Glomerular visceral epithelial cell (primary cell): ENCODE data around the gene ZSCAN5B.

Source experiments
- DNase-seq: peaks from one replicate; pipeline ENCODE4 v3.0.0-alpha.2; 2016; ENCODE audit errors: extremely low spot score

The ZSCAN5B gene

DNA sequence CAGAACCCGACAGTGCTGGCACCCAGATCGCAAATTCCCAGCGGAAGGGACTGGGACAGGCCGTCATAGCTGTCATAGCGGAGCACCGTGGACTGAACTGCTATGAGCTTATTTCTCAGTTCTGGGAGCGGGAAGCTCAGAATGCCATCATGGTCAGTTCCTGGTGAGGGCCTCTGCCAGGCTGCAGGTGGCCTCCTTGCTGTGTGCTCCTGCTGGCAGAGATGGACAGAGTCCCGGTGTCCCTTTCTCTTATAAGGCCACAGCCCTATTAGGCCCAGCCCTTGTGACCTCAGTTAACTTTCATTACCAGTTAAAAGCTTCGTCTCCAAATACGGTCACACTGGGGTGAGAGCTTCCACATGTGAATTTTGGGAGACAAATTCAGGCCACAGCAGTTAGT, 51.9 kb downstream of the ZSCAN5B start:
- no peak for DNase-seq

DNA sequence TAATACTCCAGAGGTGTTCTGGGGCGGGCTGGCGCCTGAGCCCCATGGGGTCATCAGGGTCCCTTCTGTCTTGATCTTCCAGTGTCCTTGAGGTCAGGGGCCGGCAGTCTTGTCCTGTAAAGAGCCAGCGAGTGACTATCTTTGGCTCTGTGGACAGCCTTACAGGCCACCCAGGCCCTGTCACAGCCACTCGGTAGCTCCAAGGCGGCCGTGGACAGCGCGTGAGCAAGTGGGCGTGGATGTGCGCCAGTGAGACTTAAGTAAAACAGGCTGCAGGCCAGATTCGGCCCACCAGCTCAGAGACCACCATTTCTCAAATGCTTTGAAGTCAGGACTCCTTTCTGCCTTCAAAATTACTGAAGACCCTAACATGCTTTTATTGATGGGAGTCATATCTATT, 52.8 kb downstream of the ZSCAN5B start:
- no peak for DNase-seq

DNA sequence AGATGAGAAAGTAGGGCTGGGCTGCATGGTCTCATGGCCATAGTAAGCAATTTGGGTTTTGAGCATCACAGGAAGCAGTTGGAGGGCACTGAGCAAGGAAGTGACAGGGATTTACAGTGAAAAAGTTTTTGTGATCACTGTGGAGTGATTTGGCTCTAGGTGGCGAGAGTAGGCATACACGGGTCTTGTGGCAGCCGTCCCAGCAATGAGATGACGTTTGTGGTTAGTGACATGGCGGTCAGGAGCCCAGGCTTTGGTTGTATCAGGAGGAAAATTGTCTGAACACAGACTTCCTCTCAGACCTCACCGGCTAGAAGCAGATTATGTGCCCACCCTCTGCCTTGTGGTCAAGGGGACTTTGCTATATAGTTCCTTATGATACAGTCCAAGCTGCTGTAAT, 53.2 kb downstream of the ZSCAN5B start:
- DNase-seq = no peak

DNA sequence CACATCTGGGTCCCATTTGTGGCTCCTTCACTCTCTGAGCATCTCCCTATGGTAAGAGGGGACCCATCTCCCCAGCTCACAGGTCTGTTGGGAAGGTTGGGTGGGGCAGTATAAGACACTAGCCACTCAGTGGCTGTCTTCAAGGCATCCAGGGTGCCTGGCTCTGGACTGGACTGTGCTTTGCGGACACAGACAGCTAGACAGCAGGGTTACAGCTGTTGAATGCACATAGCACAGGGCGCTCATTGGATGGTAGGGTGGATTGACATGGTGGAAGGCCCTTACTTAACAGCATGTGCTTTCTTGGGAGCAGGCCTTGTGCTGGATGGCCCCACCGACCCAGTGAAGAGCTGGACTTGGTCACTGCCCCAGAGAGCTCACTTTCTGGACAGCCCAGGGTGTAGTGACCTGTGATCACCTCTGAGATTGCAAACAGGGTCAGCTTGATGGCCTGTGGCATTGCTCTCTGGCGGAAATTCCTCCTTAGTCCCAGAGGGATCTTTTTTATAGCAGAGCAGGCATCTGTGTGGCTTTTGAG, 54.6 kb downstream of the ZSCAN5B start:
- no peak for DNase-seq

DNA sequence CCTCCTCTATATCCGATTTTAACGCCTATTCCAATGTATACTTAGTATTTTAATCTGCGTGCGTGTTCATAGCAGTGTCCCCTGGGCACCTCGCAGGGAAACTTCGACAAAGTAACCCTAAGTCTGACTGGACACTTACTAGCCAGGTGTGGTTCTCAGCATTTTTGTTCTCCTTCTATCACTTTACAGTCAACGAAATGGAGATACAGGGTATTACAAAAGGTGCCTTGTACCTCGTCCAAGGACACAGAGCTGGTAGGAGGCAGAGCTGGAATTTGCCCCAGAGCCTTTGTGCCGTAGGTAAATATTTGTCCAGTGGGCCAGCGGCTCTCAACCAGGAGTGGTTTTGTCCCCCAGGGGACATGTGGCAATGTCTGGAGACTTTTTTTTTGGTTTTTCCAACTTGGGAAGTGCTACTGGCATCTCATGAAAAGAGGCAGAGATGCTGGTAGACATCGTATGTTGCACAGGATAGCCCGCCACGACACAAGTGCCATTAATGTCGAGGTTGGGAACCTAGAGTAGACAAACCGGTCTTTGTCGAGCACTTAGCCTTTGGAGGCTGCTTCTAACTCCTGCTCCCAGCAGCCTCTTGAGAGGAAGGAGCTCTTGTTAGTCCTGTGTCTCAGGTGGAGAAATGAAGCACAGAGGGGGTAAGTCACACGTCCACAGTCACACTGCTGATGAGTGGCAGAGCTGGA, 55.3 kb downstream of the ZSCAN5B start:
- DNase-seq = no peak

DNA sequence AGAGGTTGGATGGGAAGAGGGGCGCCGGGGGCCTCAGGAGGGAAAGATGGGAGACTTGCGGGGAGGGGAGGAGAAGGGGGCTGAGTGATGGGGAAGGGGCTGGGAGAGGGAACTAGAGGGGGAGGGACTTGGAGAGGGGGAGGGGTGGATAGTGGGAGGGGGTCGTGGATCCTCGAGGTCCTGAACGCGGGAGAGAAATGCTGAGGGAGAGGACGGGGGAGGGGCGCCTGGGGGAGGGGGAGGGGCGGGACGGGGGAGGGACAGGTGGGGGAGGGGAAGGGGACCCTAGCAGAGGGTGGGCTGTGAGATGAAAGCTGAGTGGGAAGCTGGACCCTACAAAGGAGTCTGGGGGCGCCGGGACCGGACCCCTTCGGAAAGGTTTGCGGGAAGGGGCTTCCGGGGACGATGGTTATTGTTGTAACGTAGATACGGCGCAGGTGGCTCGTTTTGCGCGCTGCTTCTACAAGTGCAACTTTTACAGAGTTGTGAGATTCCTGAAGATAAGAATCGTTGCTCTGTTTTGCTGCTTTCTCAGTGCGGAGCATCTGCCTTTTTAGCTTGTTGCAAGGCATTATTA, 56.1 kb downstream of the ZSCAN5B start:
- no peak for DNase-seq

DNA sequence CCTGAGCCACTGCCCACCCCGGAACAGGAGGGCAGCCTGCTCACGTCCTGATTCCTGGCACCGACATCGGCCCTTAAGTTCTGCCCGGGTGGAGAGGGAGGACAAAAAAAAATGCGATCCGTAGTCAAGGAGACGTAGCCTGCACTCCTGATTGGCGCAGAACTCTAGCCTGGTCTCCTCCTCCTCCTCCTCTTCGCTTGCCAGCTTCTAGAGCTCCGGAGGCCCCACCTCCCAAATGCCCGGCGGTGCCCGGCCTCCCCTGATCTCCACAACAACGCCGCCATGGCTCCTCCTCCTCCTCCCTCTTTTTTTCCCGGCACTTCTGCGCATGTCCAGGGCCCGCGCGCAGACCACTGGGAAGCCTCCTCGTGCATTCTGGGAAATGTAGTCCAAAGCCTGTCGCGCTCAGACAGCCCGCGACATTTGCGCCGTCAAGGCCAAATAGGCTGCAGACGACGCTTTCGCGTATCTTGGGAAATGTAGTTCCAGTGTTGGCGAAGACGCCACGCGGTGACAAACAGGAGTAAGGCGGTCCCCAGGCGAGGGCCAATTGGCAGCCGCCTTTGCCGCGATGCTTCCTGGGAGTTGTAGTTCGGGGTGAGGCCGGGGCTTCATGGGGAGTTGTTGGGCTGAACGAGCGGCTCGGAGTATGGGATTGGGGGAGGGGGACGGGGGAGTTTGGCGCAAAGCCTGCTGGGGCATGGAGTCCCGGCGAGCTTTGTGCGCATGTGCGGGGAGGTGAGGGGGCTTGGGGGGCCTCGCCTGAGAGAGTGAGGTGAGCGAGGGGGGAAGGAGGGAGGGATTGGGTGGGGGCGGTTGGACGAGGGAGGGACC, 56.8 kb downstream of the ZSCAN5B start, which contains the start of gene ZNF444:
ZNF444 (plus strand) TSS at position 705 of the 834 bp plus-strand sequence. CDS start 5,625 bp downstream, outside the sequence.
- peak; percentile 100 for DNase-seq

DNA sequence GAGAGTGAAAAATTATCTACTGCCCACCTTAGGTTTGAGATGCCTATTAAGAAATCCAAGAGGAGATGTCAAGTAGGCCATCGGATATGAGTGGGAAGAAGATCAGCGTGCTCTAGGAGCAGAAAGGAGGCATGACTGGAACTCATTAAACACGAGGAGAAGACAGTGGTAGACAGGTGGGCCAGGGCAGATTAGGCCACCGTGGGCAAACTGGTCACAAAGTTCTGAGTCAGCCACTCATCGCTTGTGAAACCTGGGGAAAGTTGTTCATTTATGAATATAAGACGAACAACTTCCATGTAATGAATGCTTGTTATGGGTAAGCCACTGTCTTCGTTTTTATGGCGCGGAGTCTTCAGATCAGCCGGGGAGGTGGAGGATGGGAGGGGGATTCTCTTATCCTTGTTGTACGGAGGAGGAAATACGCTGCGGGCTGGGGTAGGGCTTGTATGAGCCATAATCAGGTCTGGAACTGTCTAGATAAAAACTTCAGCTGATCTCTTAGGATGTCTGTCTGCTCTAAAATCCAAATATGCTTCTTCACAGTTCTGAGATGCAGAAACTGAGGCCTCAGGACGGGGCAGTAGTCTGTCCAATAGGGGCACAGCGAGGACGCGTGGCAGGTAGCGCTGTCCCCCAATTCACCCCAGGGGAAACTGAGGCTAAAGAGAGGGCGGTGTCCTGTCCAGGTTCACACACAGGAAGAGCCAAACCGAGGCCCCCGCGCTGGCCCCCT, 57.6 kb downstream of the ZSCAN5B start:
- DNase-seq = no peak
